IPS-18c (cell line): Measurements from ENCODE around the gene PPP4R3A.
"Not testable (repeated sequence)": the region's sequence is repeated elsewhere in the genome, so short reads cannot be mapped to it uniquely, and the experiment has no call there.

Source experiments
- H3K4me3 ChIP-seq: 2 replicates; pipeline ENCODE4 v1.7.0; 2013; ENCODE audit warnings: low read depth, mild to moderate bottlenecking, low read length, moderate library complexity; ENCODE audit not compliant: insufficient read depth
- H3K9me3 ChIP-seq: one replicate; pipeline ENCODE4 v1.6.1; 2013; ENCODE audit warnings: mild to moderate bottlenecking, low read length, moderate library complexity; ENCODE audit not compliant: control insufficient read depth, insufficient read depth

PPP4R3A gene

DNA sequence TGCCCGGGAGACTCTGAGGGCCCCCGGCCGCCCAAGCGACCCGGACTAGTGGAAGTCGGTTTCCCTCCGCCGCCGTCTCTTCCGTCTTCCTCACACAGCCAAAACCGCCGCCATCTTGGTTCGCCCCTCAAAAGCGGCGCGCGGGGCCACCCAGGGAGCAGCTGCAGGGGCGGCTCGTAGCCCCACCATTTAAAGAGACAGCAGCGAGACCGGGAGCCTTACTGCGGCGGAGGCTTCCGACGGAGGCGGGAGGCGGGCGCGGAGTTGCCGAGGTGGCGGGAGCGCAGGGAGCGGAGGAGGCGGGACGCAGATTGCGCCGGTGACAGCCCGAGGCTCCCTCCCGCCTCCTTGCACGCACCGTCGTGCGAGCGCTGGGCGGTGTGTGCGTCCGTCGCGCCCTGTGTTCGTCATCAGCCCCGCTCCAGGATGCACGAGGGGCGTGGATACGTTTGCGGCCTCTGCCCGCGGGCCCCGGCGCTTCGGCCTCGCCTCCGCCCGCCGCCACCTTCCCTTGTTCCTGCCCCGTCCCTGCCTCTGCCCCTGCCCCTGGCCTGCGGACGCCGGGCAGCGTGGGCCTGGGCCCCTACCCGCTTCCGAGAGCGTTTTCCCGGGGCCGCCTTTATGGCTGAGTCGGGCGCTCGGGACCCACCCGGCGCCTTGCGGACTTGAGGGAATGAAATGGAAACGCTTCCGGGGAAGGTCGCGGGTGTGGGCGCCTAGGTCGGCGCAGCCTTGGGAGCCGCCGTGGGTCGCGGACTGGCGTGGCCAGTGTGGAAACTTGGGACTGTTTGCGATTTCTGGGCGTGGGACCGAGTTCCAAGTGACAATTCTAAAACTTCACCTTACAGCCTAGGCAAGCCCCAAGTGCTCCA, at the start of gene PPP4R3A:
Gene PPP4R3A (minus strand): TSS at position 140 of the 872 bp plus-strand sequence. CDS start 663 bp downstream, outside the sequence.
- peak within 1 kb of the TSS; percentile 90 for H3K4me3 ChIP-seq
- no peaks in the 10 kb centered on the region for H3K9me3 ChIP-seq

- Histone ChIP-seq H3K9me3 (no peaks in the 10 kb centered on the region), H3K4me3 (no peak overlapping the region)
These were observed 45.4 kb upstream of the PPP4R3A start for GRCh38 chr14:91555531-91555930.

- Histone ChIP-seq H3K4me3 (no peak overlapping the region), H3K9me3 (no peaks in the 10 kb centered on the region)
These were observed 44.6 kb upstream of the PPP4R3A start for GRCh38 chr14:91554535-91555332.

DNA sequence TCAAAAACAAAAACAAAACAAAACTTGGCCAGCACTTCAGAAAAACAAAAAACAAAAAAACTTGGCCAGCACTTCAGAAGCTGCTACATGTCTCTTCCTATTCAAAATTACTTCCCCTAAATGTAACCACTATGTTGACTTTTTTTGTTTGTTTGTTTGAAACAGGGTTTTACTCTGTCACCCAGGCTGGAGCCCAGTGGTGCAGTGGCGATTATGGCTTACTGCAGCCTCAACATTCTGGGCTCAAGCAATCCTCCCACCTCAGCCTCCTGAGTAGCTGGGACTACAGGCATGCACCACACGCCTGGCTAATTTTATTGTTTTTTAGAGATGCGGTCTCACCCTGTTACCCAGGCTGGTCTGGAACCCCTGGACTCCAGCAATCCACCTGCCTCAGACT, 38.0 kb upstream of the PPP4R3A start:
- Histone ChIP-seq H3K9me3 (no peaks in the 10 kb centered on the region), H3K4me3 (no peak overlapping the region)

GRCh38 chr14:91545946-91546716, 36.0 kb upstream of the PPP4R3A start:
- H3K9me3 ChIP-seq, result no peaks in the 10 kb centered on the region
- H3K4me3 ChIP-seq, result no peak overlapping the region

- Histone ChIP-seq H3K9me3 (no peaks in the 10 kb centered on the region), H3K4me3 (no peak overlapping the region)
These were observed 35.1 kb upstream of the PPP4R3A start for GRCh38 chr14:91545204-91545603.

DNA sequence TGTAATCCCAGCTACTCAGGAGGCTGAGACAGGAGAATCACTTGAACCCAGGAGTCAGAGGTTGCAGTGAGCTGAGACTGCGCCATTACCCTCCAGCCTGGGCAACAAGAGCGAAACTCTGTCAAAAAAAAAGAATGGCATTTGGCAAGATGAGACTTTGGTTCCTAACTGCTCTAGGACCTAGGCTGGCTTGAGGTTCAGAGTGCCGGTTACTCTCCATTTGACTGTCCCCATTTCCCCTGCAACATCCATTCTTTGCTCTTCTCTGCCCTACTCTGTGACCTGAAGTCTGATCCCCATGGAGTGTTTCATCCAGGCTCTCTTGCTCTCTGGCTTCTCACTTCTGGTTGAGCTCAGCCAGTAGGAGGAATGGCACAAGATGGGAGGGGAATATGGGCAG, 26.2 kb upstream of the PPP4R3A start:
- H3K9me3 ChIP-seq, result no peaks in the 10 kb centered on the region
- H3K4me3 ChIP-seq, result no peak overlapping the region

GRCh38 chr14:91534059-91534458, 23.9 kb upstream of the PPP4R3A start:
- H3K4me3 ChIP-seq, H3K9me3 ChIP-seq: not testable (repeated sequence)

DNA sequence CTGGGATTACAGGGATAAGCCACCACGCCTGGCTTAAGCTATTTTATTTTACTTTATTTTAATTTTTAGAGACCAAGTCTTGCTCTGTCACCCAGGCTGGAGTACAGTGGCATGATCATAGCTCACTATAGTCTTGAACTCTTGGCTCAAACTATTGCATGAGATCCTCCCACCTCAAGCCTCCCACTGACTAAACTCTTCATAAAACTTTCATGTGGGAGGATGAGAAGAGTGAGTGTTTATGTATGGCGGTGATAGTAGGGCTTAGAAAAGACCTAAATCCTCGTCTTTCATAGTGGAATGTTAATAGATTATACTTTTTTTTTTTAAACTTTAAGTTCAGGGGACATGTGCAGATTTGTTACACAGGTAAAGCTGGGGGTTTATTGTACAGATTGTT, 23.5 kb upstream of the PPP4R3A start:
- H3K4me3 ChIP-seq, result no peak overlapping the region

DNA sequence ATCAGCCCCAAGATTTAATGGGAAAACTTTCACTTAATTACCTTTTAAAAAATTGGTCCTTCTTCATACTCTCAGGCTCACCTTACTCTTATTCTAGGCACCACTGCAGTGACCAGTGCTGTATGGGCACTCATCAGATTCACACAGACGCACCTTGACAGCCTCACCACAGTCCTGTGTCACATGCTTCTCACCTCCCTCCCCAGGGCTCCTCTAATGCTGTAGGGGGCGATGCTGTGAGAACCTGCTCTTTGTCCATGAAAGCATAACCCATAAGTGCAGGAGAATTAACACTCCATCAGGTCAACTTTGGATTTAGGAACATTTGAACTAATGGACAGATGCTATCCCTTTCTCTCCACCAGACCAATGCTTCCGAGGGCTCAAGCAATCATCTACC, 13.9 kb upstream of the PPP4R3A start:
- no peak overlapping the region for H3K4me3 ChIP-seq
- H3K9me3 ChIP-seq, result no peaks in the 10 kb centered on the region

More for the DNA sequence above, 23.5 kb upstream of the PPP4R3A start:
- no peaks in the 10 kb centered on the region for H3K9me3 ChIP-seq

GRCh38 chr14:91521061-91521640, 11.0 kb upstream of the PPP4R3A start:
- no peak overlapping the region for H3K4me3 ChIP-seq
- H3K9me3 ChIP-seq, result no peaks in the 10 kb centered on the region

- no peak overlapping the region for H3K4me3 ChIP-seq
- no peaks in the 10 kb centered on the region for H3K9me3 ChIP-seq
These were observed 10.0 kb upstream of the PPP4R3A start for GRCh38 chr14:91520138-91520537.

GRCh38 chr14:91519239-91520036, 9.3 kb upstream of the PPP4R3A start:
- no peak overlapping the region for H3K4me3 ChIP-seq
- no peaks in the 10 kb centered on the region for H3K9me3 ChIP-seq

DNA sequence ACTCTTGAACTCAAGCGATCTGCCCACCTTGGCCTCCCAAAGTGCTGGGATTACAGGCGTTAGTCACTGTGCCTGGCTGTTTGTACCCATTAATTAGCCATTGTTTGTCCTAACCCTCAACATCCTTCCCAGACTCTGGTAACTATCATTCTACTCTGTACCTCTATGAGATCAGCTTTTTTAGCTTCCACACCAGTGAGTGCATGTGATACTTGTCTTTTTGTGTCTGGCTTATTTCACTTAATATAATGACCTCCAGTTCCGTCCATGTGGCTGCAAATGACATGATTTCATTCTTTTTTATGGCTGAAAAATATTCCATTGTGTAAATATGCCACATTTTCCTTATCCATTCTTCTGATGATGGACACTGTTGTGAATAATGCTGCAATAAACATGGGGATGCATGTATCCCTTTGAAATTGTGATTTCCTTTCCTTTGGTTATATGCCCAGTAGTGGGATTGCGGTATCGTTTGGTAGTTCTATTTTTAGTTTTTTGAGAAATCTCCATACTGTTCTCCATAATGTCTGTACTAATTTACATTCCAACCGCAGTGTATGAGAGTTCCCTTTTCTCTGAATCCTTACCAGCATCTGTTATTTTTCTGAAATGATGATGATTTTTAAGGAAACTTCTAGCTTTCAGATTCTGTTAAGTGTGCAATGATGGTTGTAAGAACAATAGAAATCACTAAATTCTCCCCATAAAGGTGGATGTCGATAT, 6.7 kb upstream of the PPP4R3A start:
- Histone ChIP-seq H3K4me3 (no peak overlapping the region), H3K9me3 (no peaks in the 10 kb centered on the region)

DNA sequence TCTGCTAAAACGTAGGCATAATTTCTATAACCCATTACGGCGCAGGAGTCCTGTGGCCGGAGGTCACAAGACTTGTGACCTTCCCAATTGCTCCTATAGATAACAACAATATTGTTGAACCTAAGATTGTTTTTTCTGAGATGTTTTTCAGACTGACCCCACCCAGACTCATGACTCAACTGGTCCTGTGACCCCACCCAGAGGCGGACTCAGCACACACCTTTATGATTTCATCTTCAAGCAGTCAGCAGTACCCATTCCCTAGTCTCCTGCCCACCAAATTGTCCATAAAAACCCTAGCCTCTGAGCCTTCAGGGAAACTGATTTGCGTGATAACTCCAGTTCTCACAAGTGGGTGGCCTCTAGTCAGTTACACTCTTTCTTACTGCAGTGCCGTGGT, 5.9 kb upstream of the PPP4R3A start:
- no peak overlapping the region for H3K4me3 ChIP-seq
- no peaks in the 10 kb centered on the region for H3K9me3 ChIP-seq

- Histone ChIP-seq H3K9me3 (no peaks in the 10 kb centered on the region), H3K4me3 (peak overlapping the region; percentile 90)
These were observed 903 bp upstream of the PPP4R3A start for GRCh38 chr14:91511043-91511383.
